IgD-negative memory B cell (primary cell): Measurements from ENCODE around the gene DUS2. TPM values are rescaled to one million over a fixed set of nuclear protein-coding genes. Genes with fewer than 3 reads are reported as not detected.

Experiments
- H3K27ac Mint-ChIP-seq, 3 donors: one replicate each; pipeline ENCODE4 v1.8.0; 2020 to 2022; ENCODE audit warnings: mild to moderate bottlenecking in 3 of 3, mixed read lengths in 3 of 3, moderate library complexity in 1 of 3
- H3K27me3 Mint-ChIP-seq: one replicate; pipeline ENCODE4 v1.8.0; 2021; ENCODE audit warnings: mixed read lengths
- H3K36me3 Mint-ChIP-seq: one replicate; pipeline ENCODE4 v1.8.0; 2020; ENCODE audit warnings: mild to moderate bottlenecking, mixed read lengths
- H3K4me1 Mint-ChIP-seq, 3 donors: one replicate each; pipeline ENCODE4 v1.8.0; 2020 to 2022; ENCODE audit warnings: mixed read lengths in 3 of 3, mild to moderate bottlenecking in 1 of 3
- H3K4me3 Mint-ChIP-seq, 4 donors: one replicate each; pipeline ENCODE4 v1.8.0; 2020 to 2022; ENCODE audit warnings: mild to moderate bottlenecking in 4 of 4, mixed read lengths in 4 of 4, moderate library complexity in 3 of 4
- H3K9me3 Mint-ChIP-seq, 3 donors: one replicate each; pipeline ENCODE4 v1.8.0; 2020 to 2021; ENCODE audit warnings: mixed read lengths in 3 of 3, mild to moderate bottlenecking in 1 of 3
- polyA plus RNA-seq: library from polyadenylated mRNA; unstranded; fragments of 300-500 nt; fragmentation: Illumina TruSeq; gene quantifications from one replicate; pipeline ENCODE4 v1.2.3, GENCODE V29; 2021

DUS2 gene
- polyA plus RNA-seq, 1 donor from 2014 or later: 68.3 TPM

- H3K4me1 Mint-ChIP-seq: peaks cover 37 to 56% (median 52%) of the 10 kb centered on the region in 3 donors
- no peaks in the 10 kb centered on the region for H3K9me3 Mint-ChIP-seq
- H3K27ac Mint-ChIP-seq: peak overlapping the region in 1 of 3 donors; percentile 20
- no peak overlapping the region for H3K4me3 Mint-ChIP-seq
- H3K36me3 Mint-ChIP-seq: peaks cover 13% of the 10 kb centered on the region
- H3K27me3 Mint-ChIP-seq: no peaks in the 10 kb centered on the region
These were observed 49.1 kb downstream of the DUS2 start for GRCh38 chr16:68072038-68072695.

DNA sequence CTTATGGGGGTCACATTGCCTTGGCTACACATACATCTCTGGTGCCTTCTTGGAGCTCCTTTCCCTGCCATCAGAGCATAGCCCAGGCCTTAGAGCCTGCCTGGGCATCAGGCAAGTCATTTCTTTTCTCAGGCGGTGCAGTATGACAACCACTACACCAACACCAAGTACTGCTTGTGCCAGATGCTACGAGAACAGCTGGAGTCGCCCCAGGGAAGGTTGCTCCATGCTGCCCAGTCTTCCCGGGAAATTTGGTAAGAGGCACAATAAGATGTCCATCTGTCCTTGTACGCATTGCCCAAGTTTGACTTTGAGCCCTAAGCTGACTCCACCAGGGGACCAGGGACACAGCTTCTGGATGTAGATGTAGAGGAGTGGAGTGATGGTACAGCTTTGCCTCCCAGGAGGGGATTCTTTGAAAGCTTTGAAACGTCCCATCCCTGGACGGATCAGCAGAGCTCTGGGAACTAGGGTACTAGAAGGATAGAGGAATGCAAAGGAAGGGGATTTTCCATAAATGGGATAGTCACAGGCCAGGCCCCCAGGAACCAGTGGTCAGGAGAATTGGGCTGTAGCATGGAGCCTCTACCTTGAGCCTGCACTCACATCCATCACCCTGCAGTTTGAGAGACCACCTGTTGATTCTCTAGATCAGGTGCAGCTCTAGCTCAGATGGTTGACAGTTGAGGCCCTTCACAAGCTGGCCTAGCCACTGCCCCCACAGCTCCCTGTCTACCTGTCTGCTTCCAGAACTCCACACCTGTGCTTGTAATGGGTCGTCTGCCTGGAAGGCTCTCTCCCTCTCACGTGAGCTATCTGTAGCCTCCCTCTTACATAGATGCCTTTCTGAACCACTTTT lies 51.0 kb downstream of the DUS2 start:
- H3K36me3 Mint-ChIP-seq: peaks cover 13% of the 10 kb centered on the region
- H3K4me1 Mint-ChIP-seq: peaks cover 42 to 68% (median 64%) of the 10 kb centered on the region in 3 donors
- H3K27ac Mint-ChIP-seq: peak overlapping the region; percentile 78 to 94 (median 94)
- no peaks in the 10 kb centered on the region for H3K9me3 Mint-ChIP-seq
- H3K27me3 Mint-ChIP-seq: no peaks in the 10 kb centered on the region
- peak overlapping the region; percentile 62 to 94 (median 82) for H3K4me3 Mint-ChIP-seq

- H3K27me3 Mint-ChIP-seq: no peaks in the 10 kb centered on the region
- peak overlapping the region; percentile 78 to 94 (median 94) for H3K27ac Mint-ChIP-seq
- peak overlapping the region; percentile 62 to 94 (median 82) for H3K4me3 Mint-ChIP-seq
- H3K36me3 Mint-ChIP-seq: peaks cover 13% of the 10 kb centered on the region
- peaks cover 50 to 71% (median 68%) of the 10 kb centered on the region in 3 donors for H3K4me1 Mint-ChIP-seq
- H3K9me3 Mint-ChIP-seq: no peaks in the 10 kb centered on the region
These were observed 51.9 kb downstream of the DUS2 start for GRCh38 chr16:68074850-68075555.

GRCh38 chr16:68075980-68076379 lies 52.9 kb downstream of the DUS2 start:
- Mint-ChIP-seq H3K27me3 (no peaks in the 10 kb centered on the region), H3K4me3 (peak overlapping the region in 2 of 4 donors; percentile 22), H3K36me3 (peaks cover 11% of the 10 kb centered on the region), H3K4me1 (peaks cover 44 to 66% (median 64%) of the 10 kb centered on the region in 3 donors), H3K9me3 (no peaks in the 10 kb centered on the region), H3K27ac (peak overlapping the region in 1 of 3 donors; percentile 78)

DNA sequence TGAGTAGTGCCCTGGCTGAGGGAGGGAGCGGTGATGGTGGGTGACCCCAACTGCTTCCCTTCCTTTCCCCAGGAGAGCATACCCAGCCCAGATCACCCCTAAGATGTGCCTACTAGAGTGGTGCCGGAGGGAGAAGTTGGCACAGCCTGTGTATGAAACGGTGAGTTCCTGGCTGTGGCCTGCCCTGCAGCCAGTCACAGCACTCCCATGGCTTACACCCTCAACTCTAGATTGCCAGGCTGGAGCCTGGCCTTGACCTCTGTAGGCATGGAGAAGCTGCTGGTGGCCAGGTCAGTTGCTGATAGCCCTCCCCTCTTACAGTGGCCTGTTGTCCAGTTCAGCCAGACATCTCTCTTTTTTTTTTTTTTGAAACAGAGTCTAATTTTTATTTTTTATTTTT lies 53.5 kb downstream of the DUS2 start:
- Mint-ChIP-seq H3K9me3 (no peaks in the 10 kb centered on the region), H3K4me3 (peak overlapping the region in 1 of 4 donors; percentile 22), H3K27ac (peak overlapping the region in 1 of 3 donors; percentile 78), H3K27me3 (no peaks in the 10 kb centered on the region), H3K4me1 (peaks cover 44 to 67% (median 65%) of the 10 kb centered on the region in 3 donors), H3K36me3 (peaks cover 11% of the 10 kb centered on the region)

DNA sequence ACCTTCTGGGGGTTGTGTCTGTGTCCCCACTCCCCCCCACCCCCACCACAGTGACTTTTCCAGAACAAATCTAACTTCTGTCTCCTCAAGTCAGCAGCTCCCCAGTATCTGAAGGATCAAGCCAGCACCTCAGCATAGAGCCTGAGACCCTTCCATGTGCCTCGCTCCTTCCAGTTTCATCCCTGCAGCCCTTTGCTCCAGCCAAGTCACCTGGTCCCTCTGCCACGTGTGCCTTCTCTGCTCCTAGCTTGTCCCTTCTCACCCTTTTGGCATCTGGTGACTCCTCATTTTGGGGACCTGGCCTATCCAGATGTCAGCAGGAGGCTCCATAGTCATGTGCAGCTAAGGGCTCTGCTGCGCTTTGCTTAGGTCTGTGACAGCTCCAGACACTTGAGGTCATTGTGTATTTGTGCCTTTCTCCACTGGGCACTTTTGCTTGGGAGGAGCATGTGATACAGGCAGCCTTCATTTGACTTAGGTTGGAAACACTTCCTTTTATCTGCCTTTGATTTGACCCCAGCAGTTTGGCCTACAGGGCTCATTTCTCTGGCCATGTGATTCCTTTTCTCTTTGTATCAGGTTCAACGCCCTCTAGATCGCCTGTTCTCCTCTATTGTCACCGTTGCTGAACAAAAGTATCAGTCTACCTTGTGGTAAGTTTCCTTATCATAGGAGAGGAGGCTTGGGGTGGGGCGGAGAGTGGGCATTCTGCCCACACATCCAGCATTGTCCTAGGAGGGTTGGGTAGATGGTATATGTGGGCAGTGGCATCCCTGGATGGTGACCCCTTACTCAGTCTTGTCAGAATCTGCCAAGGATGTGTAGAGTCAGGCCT lies 55.0 kb downstream of the DUS2 start:
- Mint-ChIP-seq H3K4me3 (peak overlapping the region in 3 of 4 donors; percentile 19 to 90 (median 70)), H3K27ac (peak overlapping the region in 1 of 3 donors; percentile 24), H3K9me3 (no peaks in the 10 kb centered on the region), H3K36me3 (peaks cover 12% of the 10 kb centered on the region), H3K4me1 (peaks cover 56 to 72% (median 69%) of the 10 kb centered on the region in 3 donors), H3K27me3 (no peaks in the 10 kb centered on the region)

DNA sequence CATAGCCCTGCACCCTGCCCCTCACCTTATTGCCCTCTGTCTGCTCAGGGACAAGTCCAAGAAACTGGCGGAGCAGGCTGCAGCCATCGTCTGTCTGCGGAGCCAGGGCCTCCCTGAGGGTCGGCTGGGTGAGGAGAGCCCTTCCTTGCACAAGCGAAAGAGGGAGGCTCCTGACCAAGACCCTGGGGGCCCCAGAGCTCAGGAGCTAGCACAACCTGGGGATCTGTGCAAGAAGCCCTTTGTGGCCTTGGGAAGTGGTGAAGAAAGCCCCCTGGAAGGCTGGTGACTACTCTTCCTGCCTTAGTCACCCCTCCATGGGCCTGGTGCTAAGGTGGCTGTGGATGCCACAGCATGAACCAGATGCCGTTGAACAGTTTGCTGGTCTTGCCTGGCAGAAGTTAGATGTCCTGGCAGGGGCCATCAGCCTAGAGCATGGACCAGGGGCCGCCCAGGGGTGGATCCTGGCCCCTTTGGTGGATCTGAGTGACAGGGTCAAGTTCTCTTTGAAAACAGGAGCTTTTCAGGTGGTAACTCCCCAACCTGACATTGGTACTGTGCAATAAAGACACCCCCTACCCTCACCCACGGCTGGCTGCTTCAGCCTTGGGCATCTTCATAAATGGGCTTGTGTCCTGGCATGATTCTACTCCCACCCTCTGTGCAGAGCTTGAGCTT lies 55.8 kb downstream of the DUS2 start:
- Mint-ChIP-seq H3K4me3 (peak overlapping the region in 3 of 4 donors; percentile 43 to 90 (median 70)), H3K27ac (peak overlapping the region in 1 of 3 donors; percentile 71), H3K36me3 (peaks cover 7% of the 10 kb centered on the region), H3K9me3 (no peaks in the 10 kb centered on the region), H3K27me3 (no peaks in the 10 kb centered on the region), H3K4me1 (peaks cover 61 to 76% (median 74%) of the 10 kb centered on the region in 3 donors)

DNA sequence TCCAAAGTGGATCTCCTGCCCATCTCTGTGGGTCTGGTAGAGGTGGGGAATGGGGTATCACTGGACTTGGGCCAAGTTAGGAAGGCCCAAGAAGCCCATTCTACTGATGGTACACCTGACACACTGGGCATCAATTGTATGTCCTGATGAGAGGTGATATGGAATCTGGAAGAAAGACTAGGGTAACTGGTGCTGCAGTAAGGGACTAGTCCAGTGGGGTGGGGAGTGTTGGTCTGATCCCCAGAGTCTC lies 56.2 kb downstream of the DUS2 start:
- H3K36me3 Mint-ChIP-seq: peaks cover 7% of the 10 kb centered on the region

DNA sequence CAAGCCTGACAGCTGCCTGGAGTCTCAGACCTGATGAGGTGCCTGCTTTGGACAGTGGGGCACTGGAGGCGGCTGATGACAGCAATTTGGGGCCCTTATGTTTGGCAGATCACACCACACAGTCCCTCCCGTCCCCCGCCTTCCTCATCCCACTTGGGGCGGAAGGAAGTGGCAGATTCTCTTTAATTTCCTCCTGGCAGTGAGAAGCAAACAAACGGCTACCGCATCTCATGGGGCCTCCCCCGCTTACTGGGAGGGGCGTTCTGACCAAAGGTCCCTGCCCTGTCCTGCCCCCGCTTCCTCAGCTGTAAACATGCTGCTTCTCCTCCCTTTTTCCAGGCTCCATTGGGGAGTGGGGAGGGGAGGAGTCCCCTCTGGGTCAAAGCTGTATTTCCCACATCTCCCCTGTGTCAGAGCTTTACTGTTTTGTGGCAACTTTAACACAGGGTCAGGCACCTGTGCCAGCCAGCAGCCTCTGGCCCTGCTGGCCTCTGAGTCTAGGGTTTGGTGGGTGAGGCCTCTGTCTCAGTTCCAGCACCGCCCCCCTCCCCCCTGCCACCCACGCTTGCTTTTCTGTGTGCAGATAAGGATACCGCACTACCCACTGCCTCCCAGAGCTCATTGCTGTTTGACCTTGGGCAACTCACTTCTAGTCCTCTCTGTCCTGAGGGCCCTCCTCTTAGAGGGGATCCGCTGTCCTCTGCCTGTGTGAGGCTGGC lies 56.7 kb downstream of the DUS2 start:
- Mint-ChIP-seq H3K36me3 (peaks cover 7% of the 10 kb centered on the region), H3K27me3 (no peaks in the 10 kb centered on the region), H3K9me3 (no peaks in the 10 kb centered on the region), H3K4me1 (peaks cover 61 to 73% (median 69%) of the 10 kb centered on the region in 3 donors), H3K4me3 (peak overlapping the region; percentile 43 to 90 (median 80)), H3K27ac (peak overlapping the region; percentile 71 to 78 (median 73))

More for the DNA sequence above, 56.2 kb downstream of the DUS2 start:
- peak overlapping the region in 1 of 3 donors; percentile 71 for H3K27ac Mint-ChIP-seq
- H3K27me3 Mint-ChIP-seq: no peaks in the 10 kb centered on the region
- peak overlapping the region; percentile 43 to 90 (median 80) for H3K4me3 Mint-ChIP-seq
- H3K4me1 Mint-ChIP-seq: peaks cover 62 to 76% (median 73%) of the 10 kb centered on the region in 3 donors
- no peaks in the 10 kb centered on the region for H3K9me3 Mint-ChIP-seq

DNA sequence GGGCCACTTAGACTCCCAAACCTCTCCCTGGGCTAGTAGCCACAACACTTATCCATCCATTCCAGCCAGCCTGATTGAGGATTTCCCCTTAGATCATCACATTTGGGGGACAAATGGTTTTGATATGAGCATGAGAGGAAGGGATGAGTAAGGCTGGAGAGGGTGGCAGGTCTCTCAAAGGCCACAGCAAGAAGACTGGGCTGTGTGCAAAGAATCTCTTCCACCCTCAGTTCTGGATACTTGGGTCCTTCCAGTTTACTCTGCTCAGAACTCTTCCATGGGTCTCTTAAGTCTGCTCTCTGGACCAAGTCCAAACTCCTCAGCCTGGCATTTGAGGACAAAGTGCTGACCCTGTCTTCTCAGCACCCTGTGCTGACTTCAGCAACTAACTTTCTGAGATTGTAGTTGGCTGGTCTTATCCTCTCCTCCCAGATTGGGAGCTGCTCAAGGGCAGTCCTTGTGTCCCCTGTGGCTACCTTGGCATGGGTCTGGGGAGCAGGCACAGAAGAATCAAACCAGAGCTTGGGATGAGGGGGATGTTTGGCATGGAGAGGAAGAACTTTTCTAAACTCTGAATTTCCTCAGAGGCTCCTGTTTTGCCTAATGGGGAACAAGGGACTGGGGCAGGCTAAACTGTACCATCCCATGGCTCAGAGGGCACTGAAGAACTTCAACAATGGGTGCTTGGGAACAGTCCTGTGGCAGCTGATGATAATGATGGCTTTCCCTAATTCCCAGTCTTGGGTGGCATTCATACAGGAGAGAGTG lies 59.0 kb downstream of the DUS2 start:
- H3K4me3 Mint-ChIP-seq: peak overlapping the region in 3 of 4 donors; percentile 17 to 94 (median 27)

GRCh38 chr16:68082629-68083238 lies 59.6 kb downstream of the DUS2 start:
- peaks cover 7% of the 10 kb centered on the region for H3K36me3 Mint-ChIP-seq
- H3K9me3 Mint-ChIP-seq: no peaks in the 10 kb centered on the region
- peak overlapping the region in 2 of 4 donors; percentile 13 to 94 for H3K4me3 Mint-ChIP-seq
- H3K4me1 Mint-ChIP-seq: peaks cover 57 to 64% (median 63%) of the 10 kb centered on the region in 3 donors
- no peaks in the 10 kb centered on the region for H3K27me3 Mint-ChIP-seq
- peak overlapping the region in 2 of 3 donors; percentile 80 to 92 for H3K27ac Mint-ChIP-seq

More for the DNA sequence above, 59.0 kb downstream of the DUS2 start:
- Mint-ChIP-seq H3K27ac (peak overlapping the region; percentile 46 to 92 (median 80)), H3K4me1 (peaks cover 59 to 61% (median 60%) of the 10 kb centered on the region in 3 donors), H3K36me3 (peaks cover 7% of the 10 kb centered on the region), H3K27me3 (no peaks in the 10 kb centered on the region), H3K9me3 (no peaks in the 10 kb centered on the region)

DNA sequence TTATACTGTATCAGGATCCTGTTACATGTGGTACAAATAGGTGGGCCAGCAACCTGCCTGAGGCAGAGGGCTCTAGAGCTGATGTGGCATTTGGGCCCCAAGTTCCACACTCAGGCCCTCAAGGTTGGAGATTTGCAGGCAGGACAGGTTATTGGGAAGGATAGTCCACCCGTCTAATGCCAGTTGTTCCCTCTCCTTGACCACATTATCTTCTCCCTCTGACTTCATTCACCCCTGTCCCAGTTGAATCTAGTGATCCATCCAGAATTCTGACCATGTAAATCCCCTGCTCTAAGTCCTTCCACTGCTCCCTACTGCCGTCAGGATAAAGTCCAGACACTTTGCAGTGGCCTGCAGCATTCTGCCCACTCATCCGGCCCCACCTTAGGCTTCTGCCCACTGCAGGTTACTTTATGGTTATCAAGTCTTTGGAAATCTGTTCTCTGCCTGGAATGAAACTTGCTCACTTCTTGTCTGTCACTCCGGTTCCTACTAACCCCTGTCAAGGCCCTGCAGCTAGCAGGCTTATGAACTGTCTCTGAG lies 60.2 kb downstream of the DUS2 start:
- peaks cover 3% of the 10 kb centered on the region for H3K36me3 Mint-ChIP-seq
- no peaks in the 10 kb centered on the region for H3K27me3 Mint-ChIP-seq
- H3K9me3 Mint-ChIP-seq: no peaks in the 10 kb centered on the region
- H3K4me1 Mint-ChIP-seq: peaks cover 54 to 62% (median 61%) of the 10 kb centered on the region in 3 donors
- peak overlapping the region; percentile 80 to 93 (median 92) for H3K27ac Mint-ChIP-seq
- H3K4me3 Mint-ChIP-seq: peak overlapping the region in 3 of 4 donors; percentile 77 to 94 (median 79)
